Tongue (tissue), 2 donors: Measurements from ENCODE around the gene EPN1. TPM values are rescaled to one million over a fixed set of nuclear protein-coding genes. Genes with fewer than 3 reads are reported as not detected.
A peak's percentile ranks its signal among the peaks of the same experiment; 100 is the strongest.

Experiments used
- DNase-seq: peaks from one replicate; pipeline ENCODE4 v3.0.0-alpha.2; 2015
- total RNA-seq: library from RNA; depleted of rRNA; stranded (reverse); fragments of >200 nt; gene quantifications from one replicate; pipeline ENCODE4 v1.2.3, GENCODE V29; 2014

The EPN1 gene
- total RNA-seq, 1 donor from 2014 or later: 62.2 TPM

DNA sequence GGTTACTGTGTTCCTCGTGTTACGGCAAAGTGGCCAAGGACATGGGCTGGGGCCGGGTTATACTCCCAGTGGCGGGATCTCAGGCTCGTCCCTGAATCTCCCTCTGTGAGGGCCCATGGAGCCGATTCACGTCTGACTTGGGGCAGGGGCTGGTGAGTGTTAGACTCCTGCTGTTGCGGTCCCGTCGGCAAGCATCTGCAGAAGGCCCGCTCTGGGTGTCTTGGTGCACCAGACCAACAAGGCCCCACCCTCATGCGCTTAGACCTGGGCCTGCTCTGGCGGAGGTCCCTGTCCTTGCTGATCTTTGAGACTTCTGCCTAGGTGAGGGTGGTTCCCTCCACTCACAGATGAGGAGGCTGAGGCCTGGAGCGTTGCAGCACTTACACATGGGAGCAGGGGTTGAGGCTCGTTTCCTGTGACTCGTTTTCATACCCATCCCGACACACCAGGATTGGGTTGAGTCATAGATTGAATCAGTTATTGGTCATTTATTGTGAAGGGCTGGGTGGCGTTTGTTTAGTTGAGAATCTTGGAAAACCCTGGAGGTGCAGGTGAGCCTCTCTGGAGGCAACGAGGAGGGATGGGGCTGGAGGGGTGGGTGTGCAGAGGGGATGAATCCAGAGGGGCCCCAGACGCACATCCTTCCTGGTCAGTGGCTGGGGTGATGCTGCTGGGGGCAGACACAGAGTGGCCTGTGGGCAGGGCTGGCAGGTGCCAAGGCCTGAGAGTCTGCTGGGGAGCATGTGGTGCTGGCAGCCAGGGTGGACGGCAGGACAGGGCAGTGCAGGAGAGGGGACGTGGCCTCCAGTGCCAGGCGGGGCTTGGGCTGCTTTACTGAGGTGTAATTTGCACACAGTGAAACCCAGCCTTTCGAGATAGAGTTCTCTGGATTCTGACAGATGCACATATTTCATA, 4.6 kb downstream of the EPN1 start:
- no peak for DNase-seq

- no peak for DNase-seq
These were observed 5.5 kb downstream of the EPN1 start for GRCh38 chr19:55680339-55681130.

DNA sequence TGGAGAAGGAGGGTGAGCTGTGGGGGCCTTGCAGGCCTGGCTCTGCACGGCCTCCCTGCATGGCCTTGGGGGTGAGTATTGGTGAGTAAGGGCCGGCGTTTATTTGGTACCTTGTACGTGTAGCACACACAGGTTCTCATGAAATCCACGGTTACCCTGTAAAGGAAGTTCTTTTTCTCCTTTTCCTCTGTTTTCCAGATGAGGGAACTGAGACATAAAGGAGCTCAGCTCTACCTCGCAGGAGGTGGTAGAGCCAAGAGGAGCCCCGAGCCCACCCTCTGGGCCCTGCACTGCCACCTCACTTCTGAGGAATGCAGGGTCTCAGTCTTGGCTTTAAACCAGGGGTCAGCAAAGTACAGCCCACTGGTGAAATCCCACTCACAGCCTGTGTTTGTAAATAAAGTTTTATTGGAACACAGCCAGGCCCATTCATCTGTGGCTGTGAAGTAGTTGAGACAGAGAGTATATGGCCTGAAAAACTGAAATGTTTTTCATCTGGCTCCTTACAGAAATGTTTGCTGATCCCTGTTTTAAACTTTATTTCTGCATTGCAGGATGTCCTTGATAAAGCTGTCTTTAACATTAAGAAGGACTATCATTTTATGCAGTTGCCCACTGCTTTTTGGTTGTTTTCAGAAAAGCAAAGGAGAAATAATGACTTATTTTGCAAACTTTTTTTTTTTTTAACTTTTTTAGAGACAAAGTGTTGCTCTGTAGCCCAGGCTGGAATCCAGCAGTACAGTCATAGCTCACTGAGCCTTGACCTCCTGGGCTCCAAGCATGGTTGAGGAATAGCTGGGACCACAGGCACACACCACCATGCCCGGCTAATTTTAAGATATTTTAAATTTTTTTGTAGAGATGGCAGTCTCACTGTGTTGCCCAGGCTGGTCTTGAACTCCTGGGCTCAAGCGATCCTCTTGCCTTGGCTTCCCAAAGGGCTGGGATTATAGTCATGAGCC, 6.4 kb downstream of the EPN1 start:
- DNase-seq: no peak

DNA sequence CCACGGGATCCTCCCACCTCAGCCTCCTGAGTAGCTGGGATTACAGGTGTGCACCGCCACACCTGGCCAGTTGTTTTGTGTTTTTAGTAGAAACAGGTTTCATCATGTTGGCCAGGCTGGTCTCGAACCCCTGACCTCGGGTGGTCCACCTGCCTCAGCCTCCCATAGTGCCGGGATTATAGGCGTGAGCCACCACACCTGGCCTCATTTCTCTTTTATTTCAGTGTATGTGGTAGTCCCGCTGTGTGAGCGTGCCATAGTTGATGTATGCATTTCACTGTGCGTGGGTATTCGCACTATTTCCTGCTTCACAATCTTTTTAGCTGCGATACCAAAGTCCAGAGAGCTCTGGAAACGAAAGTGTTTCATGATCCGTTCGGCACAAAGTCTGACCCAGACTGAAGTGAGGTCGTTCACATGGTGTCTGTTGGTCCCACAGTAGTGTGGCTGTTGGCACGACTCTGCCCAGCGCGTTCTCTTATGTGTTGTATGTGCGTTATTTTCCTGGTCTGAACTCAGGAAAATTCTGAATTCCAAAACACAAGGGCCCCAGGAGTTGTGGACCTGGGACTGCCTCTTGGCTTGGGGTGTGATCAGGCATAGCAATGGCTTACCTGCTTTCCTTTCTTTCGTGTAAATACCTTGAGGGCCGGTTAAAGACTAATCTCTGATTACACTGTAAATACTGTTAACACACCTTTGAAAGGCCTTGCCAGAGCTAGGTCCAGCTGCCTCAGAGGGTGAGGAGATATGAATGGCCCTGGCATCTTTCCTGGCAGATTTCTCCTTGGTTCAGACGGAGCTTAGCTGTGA, 8.6 kb downstream of the EPN1 start:
- DNase-seq: no peak

GRCh38 chr19:55684946-55685681, 10.1 kb downstream of the EPN1 start:
- DNase-seq: no peak

DNA sequence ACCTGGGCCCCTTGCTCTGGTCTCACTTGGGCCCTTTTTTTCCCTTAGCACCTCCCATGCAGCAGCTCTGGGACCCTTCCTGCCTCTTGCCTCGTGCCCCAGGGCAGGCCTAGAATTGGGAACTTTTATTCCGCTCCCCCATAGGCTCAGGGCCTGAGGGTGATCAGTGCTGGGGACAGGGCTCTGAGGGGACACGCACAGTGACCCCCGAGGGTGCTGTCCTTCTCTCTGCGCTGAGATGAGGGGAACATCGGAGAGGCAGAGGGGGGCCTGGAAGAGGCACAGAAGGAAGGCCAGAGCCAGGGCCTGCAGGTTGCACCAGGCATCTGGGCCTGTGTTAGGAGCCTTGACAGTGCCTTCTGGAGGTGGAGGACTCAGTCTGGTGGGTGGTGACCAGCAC, 10.8 kb downstream of the EPN1 start:
- no peak for DNase-seq

- no peak for DNase-seq
These were observed 11.5 kb downstream of the EPN1 start for GRCh38 chr19:55686311-55687050.

GRCh38 chr19:55687281-55688201, 12.5 kb downstream of the EPN1 start:
- no peak for DNase-seq

DNA sequence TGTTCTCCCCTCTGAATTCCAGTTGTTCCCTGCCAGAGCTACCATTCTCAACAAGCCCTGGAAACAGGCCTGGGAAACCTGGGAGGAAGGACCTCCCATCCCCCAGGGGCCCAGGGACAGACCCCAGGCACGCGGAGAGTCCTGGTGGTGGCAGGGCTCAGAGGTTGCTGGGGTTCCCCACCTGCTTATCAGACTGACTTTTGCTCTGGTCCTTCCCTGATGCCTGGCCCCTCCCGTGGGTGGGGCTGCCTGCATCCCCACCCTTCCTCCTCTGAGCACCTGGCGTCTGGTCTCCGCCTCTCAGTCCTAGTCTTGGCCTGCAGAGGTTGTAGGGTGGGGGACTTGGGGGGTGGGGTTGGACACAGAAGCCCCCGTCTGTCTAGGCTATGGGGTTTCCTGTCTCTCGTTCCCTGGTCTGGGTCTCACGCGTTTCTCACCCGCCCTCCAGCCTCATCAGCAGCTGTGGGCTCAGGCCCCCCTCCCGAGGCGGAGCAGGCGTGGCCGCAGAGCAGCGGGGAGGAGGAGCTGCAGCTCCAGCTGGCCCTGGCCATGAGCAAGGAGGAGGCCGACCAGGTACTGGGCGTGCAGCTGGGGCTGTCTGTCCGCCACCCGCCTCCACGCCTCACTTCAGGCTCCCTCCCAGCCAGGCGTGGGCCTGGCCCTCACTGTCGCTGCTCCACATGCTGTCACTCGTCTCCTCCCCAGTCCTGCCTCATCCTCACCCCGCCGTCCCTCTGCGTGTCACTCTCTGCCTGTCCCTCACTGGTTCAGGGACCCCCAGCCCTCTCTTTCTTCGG, 13.6 kb downstream of the EPN1 start:
- peak; percentile 93 for DNase-seq

GRCh38 chr19:55689411-55690108, 14.5 kb downstream of the EPN1 start:
- DNase-seq: no peak

DNA sequence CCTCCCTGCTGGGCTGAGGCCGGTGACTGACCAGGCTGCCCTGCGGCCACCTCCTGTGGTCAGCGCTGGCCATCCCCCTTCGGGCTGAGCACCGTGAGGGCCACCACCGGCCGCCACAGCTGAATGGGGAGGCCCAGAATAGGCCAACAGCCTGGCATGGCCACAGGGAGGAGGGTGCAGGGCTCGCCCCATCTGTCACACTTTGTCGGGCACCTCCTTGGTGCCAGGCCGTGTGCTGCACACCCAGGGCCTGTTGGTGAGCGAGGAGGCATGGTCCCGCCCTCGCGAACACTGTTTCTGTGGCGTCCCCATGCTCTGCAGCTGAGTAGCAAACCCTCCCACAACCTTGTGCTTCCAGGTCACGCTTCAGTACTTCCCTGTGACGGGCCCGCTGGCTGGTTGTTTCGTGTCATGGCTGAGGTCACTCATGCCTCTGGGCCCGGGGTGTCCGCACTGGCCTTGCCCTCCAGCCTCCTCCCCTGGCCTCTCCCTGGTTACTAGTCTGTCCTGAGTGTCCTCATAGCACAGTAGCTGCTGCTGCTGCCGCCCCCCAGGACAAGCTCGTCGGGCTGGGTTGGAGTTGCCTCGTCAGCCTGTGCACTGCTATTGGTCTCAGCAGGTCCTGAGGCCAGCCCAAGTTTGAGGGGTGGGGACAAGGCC, 15.2 kb downstream of the EPN1 start:
- no peak for DNase-seq

- no peak for DNase-seq
These were observed 15.9 kb downstream of the EPN1 start for GRCh38 chr19:55690769-55691545.

- DNase-seq: no peak
These were observed 16.8 kb downstream of the EPN1 start for GRCh38 chr19:55691561-55692481.

- DNase-seq: no peak
These were observed 17.7 kb downstream of the EPN1 start for GRCh38 chr19:55692681-55693081.
